ENCODE results near the gene OR7D4.

- TF ChIP-seq CTCF (IDR thresholded peaks at IDR 0.05; ENCODE audit: low read length) (no peak), EZH2 (IDR thresholded peaks at IDR 0.05; ENCODE audit: borderline replicate concordance, low read length) (no peak)
These were observed at the start of gene OR7D4 for GRCh38 chr19:9219489-9219888.

Data from OCI-LY1 (cell line).